HepG2 (cell line): ENCODE results near the gene NDFIP2. TPM values are rescaled to one million over a fixed set of nuclear protein-coding genes. Genes with fewer than 3 reads are reported as not detected.

Experiments
- ATAC-seq: fragments of 200-7000 bp; cut with Tn5 transposase; 3 replicates; pipeline ENCODE4 v1.9.1; 2020; ENCODE audit warnings: mild to moderate bottlenecking, moderate library complexity
- BruUV-seq: library from RNA; stranded (reverse); fragments of 400-500 nt; replicated peaks from 2 replicates; lab custom pipeline; 2021; lab: Mats Ljungman, UMichigan
- CTCF ChIA-PET: fragments of 300-600 bp; formaldehyde crosslinking; extraction: SDS; loops from one replicate; lab custom pipeline; 2021; ENCODE audit warnings: low total read pairs, inconsistent platforms, low intra/inter-chr PET ratio; lab: Yijun Ruan, JAX
- POLR2A ChIA-PET: fragments of 350-600 bp; sonication (Branson Sonifier 250); formaldehyde crosslinking; loops from one replicate; lab custom pipeline; 2020; ENCODE audit warnings: antibody characterized with exemption, inconsistent platforms; lab: Yijun Ruan, JAX
- DNase-seq: peaks from one replicate; pipeline ENCODE4 v3.0.0-alpha.2; 2015; ENCODE audit warnings: low spot score
- FAIRE-seq: peaks from 3 replicates; lab custom pipeline; 2011; peaks lifted over from hg19 to GRCh38; lab: Jason Lieb, UNC
- H2AFZ ChIP-seq: one replicate; pipeline ENCODE4 v1.6.1; 2011; ENCODE audit warnings: low read length, inconsistent platforms
- H3K27ac ChIP-seq: fragments of 300-600 bp; 3 replicates; pipeline ENCODE4 v1.8.0; 2011; ENCODE audit warnings: mixed run types, mild to moderate bottlenecking, mixed read lengths, low read length, inconsistent platforms; ENCODE audit not compliant: insufficient read depth; ENCODE audit errors: extremely low read length
- H3K27me3 ChIP-seq, 2 experiments: fragments of 200-600 bp in 1 of 2; 2 replicates in 1 of 2; 3 replicates in 1 of 2; pipeline versions ENCODE4 v1.6.0 to v1.8.0; 2011; ENCODE audit warnings: low read length in 2 of 2, mild to moderate bottlenecking in 2 of 2, moderate library complexity in 2 of 2, inconsistent platforms in 1 of 2; ENCODE audit not compliant: insufficient read depth in 2 of 2, control insufficient read depth in 1 of 2
- H3K36me3 ChIP-seq, 2 experiments: fragments of 200-600 bp in 1 of 2; replicated peaks in 1 of 2; 2 replicates in 1 of 2; 3 replicates in 1 of 2; pipeline versions ENCODE4 v1.5.1 to v1.8.0; 2011; ENCODE audit warnings: low read length in 2 of 2, inconsistent platforms in 1 of 2; ENCODE audit not compliant: insufficient read depth in 2 of 2, control insufficient read depth in 1 of 2
- H3K4me1 ChIP-seq: 2 replicates; pipeline ENCODE4 v1.5.1; 2012; ENCODE audit warnings: low read length, inconsistent platforms; ENCODE audit not compliant: insufficient read depth
- H3K4me2 ChIP-seq: 2 replicates; pipeline ENCODE4 v1.6.0; 2011; ENCODE audit warnings: low read depth, low read length, inconsistent platforms
- H3K4me3 ChIP-seq, 3 experiments: fragments of 200-600 bp in 1 of 3; sonication (generic), shearing (Covaris generic) in 1 of 3; replicated peaks in 1 of 3; 2 replicates each; pipeline ENCODE4 v1.5.1; 2011 to 2016; ENCODE audit warnings: low read length in 3 of 3, inconsistent platforms in 2 of 3, low read depth in 2 of 3, mild to moderate bottlenecking in 2 of 3, control low read depth in 1 of 3, mixed read lengths in 1 of 3; ENCODE audit not compliant: insufficient read depth in 1 of 3
- H3K79me2 ChIP-seq: one replicate; pipeline ENCODE4 v1.6.1; 2011; ENCODE audit warnings: low read length, inconsistent platforms; ENCODE audit not compliant: insufficient read depth
- H3K9ac ChIP-seq: 2 replicates; pipeline ENCODE4 v1.6.0; 2011; ENCODE audit warnings: mild to moderate bottlenecking, low read depth, low read length, inconsistent platforms; ENCODE audit not compliant: insufficient read depth
- H3K9me3 ChIP-seq: 2 replicates; pipeline ENCODE4 v1.5.1; 2012; ENCODE audit warnings: mild to moderate bottlenecking, low read length
- H4K20me1 ChIP-seq: 2 replicates; pipeline ENCODE4 v1.6.0; 2011; ENCODE audit warnings: inconsistent platforms, mild to moderate bottlenecking, low read length, moderate library complexity; ENCODE audit not compliant: insufficient read depth
- CBX2 ChIP-seq, 2 experiments: fragments of 200-600 bp in 1 of 2; sonication (generic); formaldehyde crosslinking in 1 of 2; IDR thresholded peaks; 2 replicates each; pipeline versions ENCODE4 v1.7.0 to v1.8.1; 2018 to 2022; ENCODE audit warnings: low read depth in 2 of 2, low read length in 1 of 2, mild to moderate bottlenecking in 1 of 2, missing genetic modification reagents in 1 of 2
- CHD4 ChIP-seq: fragments of 200-600 bp; sonication (generic); IDR thresholded peaks from 2 replicates; pipeline ENCODE4 v1.7.0; 2017; ENCODE audit warnings: mild to moderate bottlenecking, low read length, borderline replicate concordance
- HOXA5 ChIP-seq: sonication (generic); formaldehyde crosslinking; IDR thresholded peaks from 2 replicates; pipeline ENCODE4 v1.4.0; 2020; ENCODE audit warnings: missing genetic modification reagents
- MAFF ChIP-seq: IDR thresholded peaks from 2 replicates; pipeline ENCODE4 v1.6.1; 2011; ENCODE audit warnings: low read depth, low read length, improper control_type of control experiment
- MEF2D ChIP-seq: sonication (generic); formaldehyde crosslinking; IDR thresholded peaks from 2 replicates; pipeline ENCODE4 v1.5.1; 2020; ENCODE audit warnings: mild to moderate bottlenecking, missing genetic modification reagents
- MXD1 ChIP-seq: sonication (generic); formaldehyde crosslinking; IDR thresholded peaks from 2 replicates; pipeline ENCODE4 v1.4.0; 2020; ENCODE audit warnings: mild to moderate bottlenecking, missing genetic modification reagents
- SMAD9 ChIP-seq: sonication (generic); formaldehyde crosslinking; IDR thresholded peaks from 2 replicates; pipeline ENCODE4 v1.5.1; 2020; ENCODE audit warnings: mild to moderate bottlenecking, missing genetic modification reagents
- SP4 ChIP-seq: sonication (generic); formaldehyde crosslinking; IDR thresholded peaks from 2 replicates; pipeline ENCODE4 v1.8.1; 2023; ENCODE audit warnings: mild to moderate bottlenecking, missing genetic modification reagents
- U2AF2 ChIP-seq: fragments of 200-400 bp; formaldehyde crosslinking; IDR thresholded peaks from 2 replicates; pipeline ENCODE4 v1.6.1; 2017; ENCODE audit warnings: low read depth, mild to moderate bottlenecking, low read length
- ZBTB44 ChIP-seq: sonication (generic); formaldehyde crosslinking; IDR thresholded peaks from 2 replicates; pipeline ENCODE4 v1.4.0; 2020; ENCODE audit warnings: missing genetic modification reagents
- ZBTB7A ChIP-seq: sonication (generic); formaldehyde crosslinking; IDR thresholded peaks from 2 replicates; pipeline ENCODE4 v1.8.0; 2022; ENCODE audit warnings: mild to moderate bottlenecking, missing genetic modification reagents
- ZGPAT ChIP-seq: IDR thresholded peaks from 2 replicates; pipeline ENCODE4 v1.6.1; 2016; ENCODE audit warnings: mild to moderate bottlenecking
- WGBS: methylation state at CpG from one replicate; pipeline ENCODE4 v1.1.6; 2017; ENCODE audit warnings: low lambda C conversion rate; 5-methylcytosine and 5-hydroxymethylcytosine counted together
- in situ Hi-C: cut with HindIII; loops from 2 replicates; pipeline ENCODE4 v1.10.0; 2017; ENCODE audit warnings: low pct_unique_long_range_greater_than_20kb; ENCODE audit not compliant: extremely low pct_ligation_motif_present
- intact Hi-C: fragments of 100-400 bp; cut with micrococcal nuclease; formaldehyde crosslinking; loops from one replicate; pipeline ENCODE4 v1.10.0; 2022; ENCODE audit not compliant: unreplicated experiment
- polyA plus RNA-seq, 8 experiments: library from polyadenylated mRNA; depleted of rRNA in 3 of 8; stranded (reverse) in 7 of 8; unstranded in 1 of 8; fragments of >200 nt; fragmentation: Illumina TruSeq in 4 of 8; extraction: Trizol in 4 of 8; gene quantifications; 2 replicates each; pipeline versions ENCODE4 v1.2.1 to v1.2.3, GENCODE V29; 2011 to 2016; ENCODE audit warnings: low read depth in 4 of 8, missing spikeins in 1 of 8, mixed read lengths in 1 of 8; ENCODE audit not compliant: insufficient read depth in 1 of 8
- total RNA-seq, 5 experiments: library from RNA; depleted of rRNA; stranded (reverse); fragments of >200 nt; fragmentation: Illumina TruSeq; extraction: Trizol; gene quantifications; 2 replicates each; pipeline ENCODE4 v1.2.3, GENCODE V29; 2016; ENCODE audit warnings: low read depth in 1 of 5
- TF ChIP-seq, protein P1 (sequence below): fragments of 450-650 bp; IDR thresholded peaks from 2 replicates; pipeline ENCODE4 v1.6.1; 2016
- TF ChIP-seq, protein P2 (sequence below): sonication (generic); formaldehyde crosslinking; IDR thresholded peaks from 2 replicates; pipeline ENCODE4 v1.8.1; 2023; ENCODE audit warnings: mild to moderate bottlenecking, missing genetic modification reagents, borderline replicate concordance

The NDFIP2 gene
- total and polyA plus RNA-seq, 2 of the 13 experiments (the other 11 are each of a cell fraction or from before 2014, with no cell fraction given): 23.2 to 32.0 TPM

GRCh38 chr13:79439275-79439674 lies 41.7 kb upstream of the NDFIP2 start (continued):
- TF ChIP-seq ZBTB44 (CRISPR knock-in tag) (no peak), ZGPAT (CRISPR knock-in tag) (no peak), SP4 (CRISPR knock-in tag) (no peak), HOXA5 (CRISPR knock-in tag) (no peak), ZBTB7A (CRISPR knock-in tag) (no peak), CHD4 (no peak)
- TF ChIP-seq, protein P1, sequence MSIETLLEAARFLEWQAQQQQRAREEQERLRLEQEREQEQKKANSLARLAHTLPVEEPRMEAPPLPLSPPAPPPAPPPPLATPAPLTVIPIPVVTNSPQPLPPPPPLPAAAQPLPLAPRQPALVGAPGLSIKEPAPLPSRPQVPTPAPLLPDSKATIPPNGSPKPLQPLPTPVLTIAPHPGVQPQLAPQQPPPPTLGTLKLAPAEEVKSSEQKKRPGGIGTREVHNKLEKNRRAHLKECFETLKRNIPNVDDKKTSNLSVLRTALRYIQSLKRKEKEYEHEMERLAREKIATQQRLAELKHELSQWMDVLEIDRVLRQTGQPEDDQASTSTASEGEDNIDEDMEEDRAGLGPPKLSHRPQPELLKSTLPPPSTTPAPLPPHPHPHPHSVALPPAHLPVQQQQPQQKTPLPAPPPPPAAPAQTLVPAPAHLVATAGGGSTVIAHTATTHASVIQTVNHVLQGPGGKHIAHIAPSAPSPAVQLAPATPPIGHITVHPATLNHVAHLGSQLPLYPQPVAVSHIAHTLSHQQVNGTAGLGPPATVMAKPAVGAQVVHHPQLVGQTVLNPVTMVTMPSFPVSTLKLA: no peak
- TF ChIP-seq, all 625 proteins: peak for 0

GRCh38 chr13:79440958-79441528 lies 39.9 kb upstream of the NDFIP2 start:
- H3K27ac ChIP-seq: no peak overlapping the region
- DNase-seq (no peak), ATAC-seq (peak; percentile 75), FAIRE-seq (no peak)
- no peak overlapping the region for H2AFZ ChIP-seq
- no peaks in the 10 kb centered on the region for H3K9me3 ChIP-seq
- BruUV-seq: no TSS peak
- no peaks in the 10 kb centered on the region for H3K27me3 ChIP-seq
- ChIA-PET CTCF (no interaction called here), POLR2A (interaction anchor here (1.3 kb wide), 1 partner anchor 40 kb away, joined by 4 read pairs; the partner anchor contains the start of gene NDFIP2)
- H3K4me1 ChIP-seq: peaks cover 22% of the 10 kb centered on the region
- intact Hi-C loops: no loop called here
- H3K4me2 ChIP-seq: peak overlapping the region; percentile 59; the same call in 1 of the 2 replicates
- H3K36me3 ChIP-seq: no peaks in the 10 kb centered on the region
- in situ Hi-C loops: no loop called here
- H3K4me3 ChIP-seq: no peak overlapping the region
- no peaks in the 10 kb centered on the region for H3K79me2 ChIP-seq
- no peaks in the 10 kb centered on the region for H4K20me1 ChIP-seq
- H3K9ac ChIP-seq: no peak overlapping the region
- 0% methylated on average over 3 of the region's 5 CpGs for WGBS
- TF ChIP-seq, protein P2, sequence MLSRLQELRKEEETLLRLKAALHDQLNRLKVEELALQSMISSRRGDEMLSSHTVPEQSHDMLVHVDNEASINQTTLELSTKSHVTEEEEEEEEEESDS (CRISPR knock-in tag): no peak
- TF ChIP-seq CBX2 (IDR thresholded peaks at IDR 0.05; ENCODE audit: low read depth, low read length) (no peak), CBX2 (CRISPR knock-in tag; IDR thresholded peaks at IDR 0.05; ENCODE audit: low read depth) (no peak), MXD1 (no peak), SMAD9 (CRISPR knock-in tag) (no peak), U2AF2 (no peak), MAFF (no peak), MEF2D (no peak)
